Stimulated activated CD8-positive, alpha-beta memory T cell treated with anti-CD3 and anti-CD28 coated beads, Interleukin-7, amount 100 ng/mL, for 4 hours (primary cell): ENCODE data around the gene TFAP2C.

Experiments used
- DNase-seq, 2 donors: peaks; one replicate each; pipeline ENCODE4 v3.0.0-alpha.2; 2020; ENCODE audit warnings: low read depth in 2 of 2

The TFAP2C gene

GRCh38 chr20:56628873-56629463 is at the start of gene TFAP2C:
TFAP2C (plus strand) TSS chr20:56629306; CDS start chr20:56629545, 239 bp downstream.
- no peak for DNase-seq

GRCh38 chr20:56580226-56580625 is 48.9 kb upstream of the TFAP2C start:
- DNase-seq = no peak

GRCh38 chr20:56581701-56582100 is 47.4 kb upstream of the TFAP2C start:
- no peak for DNase-seq

GRCh38 chr20:56582542-56582941 is 46.6 kb upstream of the TFAP2C start:
- DNase-seq = no peak

- DNase-seq = no peak
Measured at GRCh38 chr20:56584916-56585315, 44.2 kb upstream of the TFAP2C start.

GRCh38 chr20:56587307-56588041 is 41.6 kb upstream of the TFAP2C start:
- DNase-seq = no peak

- no peak for DNase-seq
Measured at GRCh38 chr20:56588996-56589395, 40.1 kb upstream of the TFAP2C start.

GRCh38 chr20:56589633-56590032 is 39.5 kb upstream of the TFAP2C start:
- no peak for DNase-seq

GRCh38 chr20:56590888-56591287 is 38.2 kb upstream of the TFAP2C start:
- DNase-seq = no peak

- DNase-seq = no peak
Measured at GRCh38 chr20:56592211-56592610, 36.9 kb upstream of the TFAP2C start.

- no peak for DNase-seq
Measured at GRCh38 chr20:56592817-56593216, 36.3 kb upstream of the TFAP2C start.

- no peak for DNase-seq
Measured at GRCh38 chr20:56595746-56596475, 33.2 kb upstream of the TFAP2C start.

- DNase-seq = no peak
Measured at GRCh38 chr20:56601166-56601565, 27.9 kb upstream of the TFAP2C start.

GRCh38 chr20:56604673-56605072 is 24.4 kb upstream of the TFAP2C start:
- no peak for DNase-seq

GRCh38 chr20:56605261-56605996 is 23.7 kb upstream of the TFAP2C start:
- no peak for DNase-seq

- DNase-seq = no peak
Measured at GRCh38 chr20:56606174-56606945, 22.7 kb upstream of the TFAP2C start.

GRCh38 chr20:56607061-56607704 is 21.9 kb upstream of the TFAP2C start:
- no peak for DNase-seq

- no peak for DNase-seq
Measured at GRCh38 chr20:56608376-56608775, 20.7 kb upstream of the TFAP2C start.

- DNase-seq = no peak
Measured at GRCh38 chr20:56609321-56609720, 19.8 kb upstream of the TFAP2C start.

GRCh38 chr20:56610098-56610497 is 19.0 kb upstream of the TFAP2C start:
- no peak for DNase-seq

GRCh38 chr20:56614196-56614595 is 14.9 kb upstream of the TFAP2C start:
- no peak for DNase-seq
